ENCODE measurements around the gene PHF23.

PHF23 gene

DNA sequence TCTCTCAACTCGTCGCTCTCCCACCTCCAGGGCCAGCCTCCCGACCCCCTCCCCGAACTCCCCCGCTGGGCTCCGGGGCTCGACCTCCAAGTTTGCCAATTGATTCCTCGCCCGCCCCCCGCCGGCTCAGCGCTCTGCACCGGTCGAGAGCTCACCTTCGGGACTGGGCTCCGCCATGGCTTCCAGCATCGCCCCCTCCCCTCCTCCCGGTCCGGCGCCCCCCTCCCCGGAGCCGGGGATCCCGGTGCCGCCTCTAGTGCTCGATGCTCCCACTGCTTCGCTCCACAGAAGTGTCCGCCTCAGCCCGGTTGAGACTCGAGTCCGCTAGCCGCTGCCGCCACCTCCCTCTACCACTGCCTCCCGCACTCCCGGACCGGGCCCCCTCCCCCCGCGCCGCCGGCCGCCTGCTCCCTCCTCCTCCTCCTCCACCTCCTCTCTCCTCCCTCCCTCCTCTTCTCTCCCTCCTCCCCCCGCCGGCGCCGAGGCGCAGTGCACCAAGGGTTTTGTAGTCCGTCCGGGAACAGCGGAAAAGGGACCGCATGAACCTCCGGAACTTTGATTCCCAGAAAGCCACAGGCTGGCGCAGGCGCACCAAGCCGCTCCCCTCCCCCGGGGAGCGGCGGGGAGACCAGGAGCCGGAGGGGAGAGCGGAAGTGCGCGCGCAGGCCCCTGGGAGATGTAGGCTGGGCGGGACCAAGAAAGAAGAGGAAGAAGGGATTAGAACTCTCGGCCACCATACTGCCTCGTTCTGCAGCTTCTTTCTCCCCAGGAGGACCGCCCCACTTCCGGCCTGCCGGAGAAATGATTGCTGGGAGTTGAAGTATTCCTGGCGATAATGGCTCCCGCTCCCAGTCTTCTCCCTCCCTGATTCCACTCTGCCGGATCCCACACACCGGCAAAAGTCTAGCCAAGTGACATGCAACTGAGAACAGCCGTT is at the start of gene PHF23:
Gene PHF23 (minus strand): TSS at position 367 of the 937 bp plus-strand sequence. CDS start 178 bp downstream, at position 189.
- peak; percentile 99 for DNase-seq (ENCODE audit: low spot score)

DNA sequence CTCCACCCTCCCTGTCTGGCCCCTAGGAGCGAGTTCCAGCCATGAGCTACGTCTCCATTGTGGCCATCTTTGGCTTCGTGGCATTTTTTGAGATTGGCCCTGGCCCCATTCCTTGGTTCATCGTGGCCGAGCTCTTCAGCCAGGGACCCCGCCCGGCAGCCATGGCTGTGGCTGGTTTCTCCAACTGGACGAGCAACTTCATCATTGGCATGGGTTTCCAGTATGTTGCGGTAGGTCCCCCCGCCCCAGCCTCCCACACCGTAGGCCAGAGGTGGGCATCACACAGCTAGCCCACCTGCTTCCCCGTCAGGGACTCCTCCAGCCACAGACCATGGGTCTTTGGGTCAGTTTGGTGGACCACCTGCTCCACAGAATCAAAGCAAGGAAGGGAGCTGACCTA is 46.4 kb upstream of the PHF23 start:
- peak; percentile 4 for DNase-seq (ENCODE audit: low spot score)

DNA sequence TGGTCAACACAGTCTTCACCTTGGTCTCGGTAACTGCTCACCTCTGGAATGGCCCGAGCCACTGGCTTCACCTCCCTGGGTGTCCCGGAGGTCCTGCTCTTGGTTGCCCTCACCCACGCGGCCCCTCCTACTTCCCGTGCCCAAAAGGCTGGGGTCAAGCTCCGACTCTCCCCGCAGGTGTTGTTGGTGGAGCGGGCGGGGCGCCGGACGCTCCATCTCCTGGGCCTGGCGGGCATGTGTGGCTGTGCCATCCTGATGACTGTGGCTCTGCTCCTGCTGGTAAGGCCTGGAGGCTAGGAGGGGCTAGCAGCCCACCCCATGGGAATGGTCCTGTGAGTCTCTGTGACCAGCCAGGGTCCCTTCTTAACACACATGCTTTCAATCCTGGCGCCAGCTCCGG is 45.7 kb upstream of the PHF23 start:
- DNase-seq (ENCODE audit: low spot score), result no peak

- no peak for DNase-seq (ENCODE audit: low spot score)
These were observed 44.4 kb upstream of the PHF23 start for GRCh38 chr17:7283471-7284216.

DNA sequence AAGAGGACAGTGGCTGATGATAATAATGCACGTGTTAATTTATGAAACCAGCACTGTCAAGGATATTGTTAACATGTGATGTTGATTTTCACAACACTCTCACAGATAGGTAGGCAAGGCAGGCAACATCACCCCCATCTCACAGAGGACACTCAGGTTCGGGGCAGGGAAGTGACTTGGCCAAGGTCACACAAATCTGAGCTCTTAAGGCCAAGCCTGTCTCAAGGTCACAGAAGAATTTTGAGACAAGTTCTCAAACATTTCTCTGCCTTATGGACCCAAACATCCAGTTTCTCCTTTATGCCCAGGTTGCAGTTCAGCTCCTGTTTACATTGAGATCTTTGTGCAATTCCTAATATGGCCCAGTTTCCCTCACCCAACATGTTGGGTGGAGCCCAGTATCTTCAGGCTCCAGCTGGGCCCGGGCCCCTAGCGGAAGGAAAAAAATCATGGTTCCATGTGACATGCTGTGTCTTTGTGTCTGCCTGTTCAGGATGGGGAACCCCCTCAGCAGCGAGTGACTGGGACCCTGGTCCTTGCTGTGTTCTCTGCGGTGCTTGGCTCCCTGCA is 43.6 kb upstream of the PHF23 start:
- DNase-seq (ENCODE audit: low spot score), result no peak

DNA sequence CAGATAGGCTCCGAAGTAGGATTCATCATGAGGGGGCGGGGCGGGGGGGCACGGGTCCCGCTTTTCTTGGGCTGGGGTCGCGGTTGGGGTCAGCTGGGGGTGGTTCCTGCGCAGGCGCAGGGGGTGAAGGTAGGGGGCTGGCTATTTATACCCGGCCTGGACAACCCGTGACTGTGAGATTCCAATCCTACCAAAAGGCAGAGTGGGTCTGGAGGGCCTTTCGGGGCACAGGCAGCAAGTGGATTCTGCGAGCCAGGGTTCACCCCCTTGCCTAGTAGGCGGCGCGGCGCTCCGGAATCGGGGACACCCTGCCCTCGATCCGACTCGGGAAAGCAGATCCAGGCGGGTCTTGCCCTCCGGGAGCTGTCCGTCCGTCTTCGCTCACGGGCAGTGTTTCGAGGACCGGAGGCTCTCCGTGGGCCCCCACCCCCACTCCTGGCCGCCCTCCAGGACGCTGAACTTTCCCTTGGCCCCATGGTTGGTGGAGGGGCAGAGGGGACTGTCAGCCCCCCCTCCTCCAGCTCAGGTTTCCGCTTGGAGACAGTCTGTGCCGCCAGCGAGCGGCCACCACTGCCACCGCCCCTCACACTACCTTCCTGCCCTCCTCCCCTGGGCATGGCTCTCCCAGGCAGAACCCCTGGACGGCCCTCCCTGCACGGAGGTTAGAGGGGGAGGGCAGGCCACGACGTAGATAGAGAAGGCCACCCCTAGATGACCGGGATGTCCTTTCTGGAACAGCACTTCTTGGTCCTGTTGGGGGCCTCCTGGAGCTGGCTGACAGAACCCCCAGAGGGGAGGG is 42.9 kb upstream of the PHF23 start:
- DNase-seq (ENCODE audit: low spot score), result no peak

GRCh38 chr17:7281074-7281952 is 42.1 kb upstream of the PHF23 start, which contains the start of gene SLC2A4:
Gene SLC2A4 (plus strand): TSS chr17:7281718. CDS start chr17:7281935, 217 bp downstream.
- peak; percentile 99 for DNase-seq (ENCODE audit: low spot score)

GRCh38 chr17:7280519-7281073 is 41.3 kb upstream of the PHF23 start:
- DNase-seq (ENCODE audit: low spot score), result peak; percentile 88

DNA sequence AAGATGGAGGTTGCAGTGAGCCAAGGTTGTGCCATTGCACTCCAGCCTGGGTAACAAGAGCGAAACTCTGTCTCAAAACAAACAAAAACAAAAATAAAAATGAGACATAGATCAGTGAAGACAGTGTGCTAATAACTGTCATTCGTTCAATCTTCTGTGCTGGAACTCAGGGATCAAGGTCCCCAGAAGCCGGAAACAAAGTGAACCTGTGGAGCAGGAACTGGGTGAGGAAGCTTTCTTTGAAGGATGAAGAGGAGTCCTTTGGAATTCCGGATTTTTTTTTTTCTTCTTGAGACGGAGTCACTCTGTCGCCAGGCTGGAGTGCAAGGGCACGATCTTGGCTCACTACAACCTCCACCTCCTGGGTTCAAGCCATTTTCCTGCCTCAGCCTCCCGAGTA is 40.2 kb upstream of the PHF23 start:
- no peak for DNase-seq (ENCODE audit: low spot score)

DNA sequence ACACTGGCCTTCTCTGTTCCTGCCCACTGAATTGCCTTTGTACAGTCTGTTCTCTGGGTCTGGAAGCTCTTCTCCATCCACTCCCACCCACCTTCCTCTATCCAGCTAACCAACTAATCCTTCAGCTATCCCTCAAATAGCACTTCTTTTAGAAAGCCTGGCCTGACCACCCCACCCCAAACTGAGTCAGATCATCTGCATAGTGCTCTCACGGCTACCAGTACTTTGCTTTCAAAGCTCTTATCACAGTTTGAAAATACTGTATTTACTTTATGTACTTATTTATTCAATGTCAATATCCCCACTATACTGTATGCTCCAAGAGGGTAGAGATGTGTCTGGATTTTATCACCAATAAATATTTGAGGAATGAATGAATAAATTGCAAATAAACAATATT is 27.5 kb upstream of the PHF23 start:
- DNase-seq (ENCODE audit: low spot score), result peak; percentile 35

DNA sequence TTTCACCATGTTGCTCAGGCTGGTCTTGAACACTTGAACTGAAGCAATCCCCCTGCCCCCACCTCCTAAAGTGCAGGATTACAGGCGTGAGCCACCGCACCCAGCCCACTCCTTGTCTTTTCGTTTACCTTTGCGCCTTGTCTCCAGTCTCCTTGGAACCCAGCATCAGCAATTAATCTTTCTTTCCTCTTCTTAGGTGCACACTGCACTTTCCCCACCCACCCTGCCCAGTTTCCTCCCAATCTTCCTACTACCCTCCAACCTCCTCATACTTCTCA is 24.5 kb upstream of the PHF23 start:
- no peak for DNase-seq (ENCODE audit: low spot score)

DNA sequence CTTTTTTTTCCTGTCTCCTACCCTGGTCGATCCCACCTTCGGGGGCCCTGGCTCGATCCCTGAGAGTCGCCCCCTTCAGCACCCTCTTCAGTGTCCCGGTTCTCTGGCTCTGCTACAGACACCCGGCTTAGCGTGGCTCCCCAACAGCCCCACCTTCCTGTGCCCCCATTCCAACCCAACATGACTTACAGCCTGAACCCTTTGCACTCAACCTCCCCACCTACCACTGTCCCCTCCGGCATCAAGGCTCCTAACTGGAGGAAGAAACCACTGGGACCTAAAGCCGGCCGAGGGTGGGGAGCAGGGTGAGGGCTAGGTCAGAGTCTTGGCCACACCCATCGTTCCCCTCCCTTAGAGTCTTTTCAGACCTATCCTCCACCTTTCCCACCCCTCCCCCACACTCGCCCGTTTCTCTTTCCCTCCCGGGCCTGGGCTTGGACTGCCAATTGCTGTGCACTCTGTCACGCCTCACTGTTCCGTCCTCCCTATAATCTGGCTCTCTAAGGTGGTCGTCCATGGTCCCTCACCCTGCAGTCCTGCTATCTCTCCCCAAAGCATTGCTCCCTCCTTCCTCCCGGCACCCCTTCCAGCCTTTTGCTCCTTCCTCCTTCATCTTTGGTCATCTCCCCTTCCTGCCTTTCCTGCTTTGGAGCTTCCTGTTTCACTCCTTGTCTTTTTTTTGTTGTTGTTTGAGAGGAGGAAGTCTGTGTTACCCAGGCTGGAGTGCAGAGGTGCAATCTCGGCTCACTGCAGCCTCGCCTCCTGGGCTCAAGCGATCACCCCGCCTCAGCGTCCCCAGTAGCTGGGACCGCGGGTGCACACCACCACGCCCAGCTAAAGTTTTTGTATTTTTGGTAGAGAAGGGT is 23.9 kb upstream of the PHF23 start:
- peak; percentile 30 for DNase-seq (ENCODE audit: low spot score)

DNA sequence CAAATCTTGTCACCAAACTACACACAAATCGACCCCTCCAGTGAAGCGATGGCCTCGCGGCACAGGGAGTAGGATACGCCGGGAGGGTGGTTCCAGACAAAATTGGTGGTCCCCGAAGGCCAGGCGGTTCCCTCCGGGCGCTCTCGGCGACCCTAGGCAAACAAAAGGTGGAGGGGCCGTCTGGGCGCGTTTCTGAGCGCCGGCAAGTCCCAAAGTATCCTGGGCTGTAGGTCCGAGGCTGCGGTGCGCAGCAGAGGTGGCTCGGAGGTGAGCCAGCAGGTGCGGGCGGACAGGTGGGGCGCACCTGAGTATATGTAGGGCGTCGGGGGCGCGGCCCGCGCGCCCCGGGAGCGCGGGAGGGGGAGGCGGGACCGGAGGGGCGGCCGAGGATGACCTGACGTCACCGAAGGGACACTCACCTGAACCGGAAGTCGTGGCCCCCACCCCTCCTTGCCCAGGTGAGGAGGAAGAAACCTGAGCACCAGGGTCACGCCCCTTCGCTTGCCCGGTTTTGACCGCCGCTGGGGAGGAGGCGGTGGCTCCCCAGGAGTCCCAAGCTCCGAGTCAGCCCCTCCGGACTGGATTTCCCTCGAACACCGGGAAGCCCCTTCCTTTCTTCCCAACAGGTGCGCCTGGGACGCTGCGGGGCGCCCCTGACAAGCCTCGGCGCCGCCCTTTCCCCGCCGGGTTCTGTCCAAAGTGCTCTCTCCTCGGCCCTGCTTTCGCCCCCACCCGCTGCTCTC is 23.1 kb upstream of the PHF23 start, which contains the start of gene CLDN7:
Gene CLDN7 (minus strand): TSS at position 287 of the 743 bp plus-strand sequence. CDS start 435 bp downstream, outside the sequence.
- peak; percentile 26 for DNase-seq (ENCODE audit: low spot score)

DNA sequence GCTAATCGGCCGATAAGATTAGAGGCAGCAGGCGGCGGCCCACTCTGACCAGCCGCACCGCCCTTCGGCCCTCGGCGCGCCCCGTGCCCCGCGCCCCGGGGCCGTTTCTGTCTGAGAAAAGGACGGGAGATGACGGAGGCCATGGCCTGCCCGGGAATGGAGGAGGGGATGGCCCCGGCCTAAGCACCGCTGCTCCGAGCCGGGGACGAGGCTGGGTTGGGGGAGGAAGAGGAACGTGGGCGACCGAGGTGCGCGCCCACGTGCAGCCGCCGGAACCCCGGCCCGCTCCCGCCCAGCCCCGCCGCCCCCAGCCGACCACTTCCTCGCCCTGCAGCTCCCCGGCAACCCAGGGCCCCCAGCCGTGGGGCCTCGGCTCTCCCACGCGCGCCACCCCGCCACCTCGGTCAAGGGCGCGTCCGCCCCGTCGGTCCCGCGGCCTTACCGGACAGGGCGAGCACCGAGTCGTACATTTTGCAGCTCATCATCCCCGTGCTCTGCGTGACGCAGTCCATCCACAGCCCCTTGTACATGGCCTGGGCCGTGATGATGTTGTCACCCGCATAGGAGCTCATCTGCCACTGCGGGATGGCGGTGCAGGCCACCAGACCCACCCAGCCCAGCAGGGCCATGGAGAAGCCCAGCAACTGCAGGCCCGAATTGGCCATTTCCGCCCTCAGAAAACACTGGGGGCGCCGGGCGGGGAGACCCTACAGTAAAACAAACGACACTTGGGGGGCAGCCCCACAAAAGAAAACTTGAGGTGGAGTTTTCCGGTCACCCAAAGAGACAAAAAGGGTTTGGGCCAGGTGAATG is 22.3 kb upstream of the PHF23 start:
- DNase-seq (ENCODE audit: low spot score), result peak; percentile 41

DNA sequence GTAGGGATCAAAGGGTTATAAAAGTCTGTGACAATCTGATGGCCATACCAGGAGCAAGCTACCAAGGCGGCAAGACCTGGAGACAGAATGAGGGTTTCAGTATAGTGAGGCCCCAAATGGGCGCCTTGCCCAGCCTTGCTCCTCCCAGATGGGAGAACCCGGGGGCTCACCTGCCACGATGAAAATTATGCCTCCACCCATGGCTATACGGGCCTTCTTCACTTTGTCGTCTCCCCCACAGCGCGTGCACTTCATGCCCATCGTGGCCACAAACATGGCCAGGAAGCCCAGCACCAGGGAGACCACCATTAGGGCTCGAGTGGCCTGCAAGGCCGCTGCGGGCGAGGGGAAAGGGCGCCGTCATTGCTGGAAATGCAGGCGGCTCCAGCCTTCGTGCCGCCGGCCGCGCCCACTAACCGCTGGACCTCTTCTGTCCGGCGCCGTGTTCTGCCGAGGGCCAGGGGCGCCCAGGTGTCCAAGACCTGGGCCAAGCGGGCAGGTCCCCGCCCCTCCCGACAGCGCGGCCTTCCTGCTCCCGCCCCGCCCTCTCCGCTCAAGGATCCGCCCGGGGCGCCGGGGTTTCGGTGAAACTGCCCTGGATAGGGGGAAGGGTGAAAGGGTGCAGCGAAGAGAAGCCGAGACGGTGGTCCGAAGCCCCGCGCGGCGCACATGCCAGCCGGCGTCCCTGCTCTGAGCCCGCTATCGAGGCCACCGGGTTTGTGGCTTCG is 21.6 kb upstream of the PHF23 start:
- peak; percentile 54 for DNase-seq (ENCODE audit: low spot score)

GRCh38 chr17:7260151-7260550 is 20.9 kb upstream of the PHF23 start:
- DNase-seq (ENCODE audit: low spot score), result no peak

DNA sequence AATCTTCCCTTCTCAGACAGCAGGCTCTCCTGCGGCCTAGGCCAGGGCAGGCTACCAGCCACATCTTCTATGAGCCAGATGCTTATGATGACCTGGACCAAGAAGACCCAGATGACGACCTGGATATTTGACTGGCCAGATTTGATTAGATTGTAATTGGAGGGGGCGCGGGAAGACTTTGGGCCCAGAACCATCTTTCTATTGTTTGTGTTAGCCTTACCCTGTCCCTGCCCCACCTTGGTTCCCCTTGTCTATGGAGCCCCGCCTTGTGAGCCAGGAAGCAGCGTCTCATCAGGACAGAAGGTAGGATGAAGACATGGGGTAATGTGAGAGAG is 20.3 kb upstream of the PHF23 start:
- DNase-seq (ENCODE audit: low spot score), result no peak
